GM21717 (cell line): ENCODE data around the gene NPTX1.

ENCODE experiments used
- ATAC-seq: cut with Tn5 transposase; IDR thresholded peaks from one replicate; pipeline ENCODE4 v1.9.1; 2021; ENCODE audit warnings: mild to moderate bottlenecking, moderate library complexity; ENCODE audit not compliant: unreplicated experiment

Gene NPTX1

GRCh38 chr17:80429356-80430275 lies 46.8 kb downstream of the NPTX1 start:
- ATAC-seq = no peak

- ATAC-seq = no peak
Measured at GRCh38 chr17:80428796-80429195, 47.6 kb downstream of the NPTX1 start.

DNA sequence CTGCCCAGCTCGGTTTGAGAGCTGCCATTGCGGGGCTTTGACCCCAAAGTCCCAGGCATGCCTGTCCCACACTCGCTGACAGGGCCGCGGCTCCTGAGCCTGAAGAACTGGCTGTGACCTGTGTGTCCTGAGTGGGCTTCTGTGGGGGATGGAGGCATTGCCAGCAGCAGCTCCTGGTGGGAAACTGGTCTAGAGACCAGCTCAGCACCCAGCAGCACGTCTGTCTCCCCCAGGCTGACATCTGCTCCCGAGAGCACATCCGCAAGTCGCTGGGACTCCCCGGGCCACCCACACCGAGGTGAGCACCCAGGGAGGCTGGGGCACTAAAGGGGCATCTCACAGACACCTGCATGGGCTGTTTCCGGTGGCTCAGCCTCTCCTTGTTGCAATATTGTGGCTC lies 48.0 kb downstream of the NPTX1 start:
- ATAC-seq = no peak

- no peak for ATAC-seq
Measured at GRCh38 chr17:80427366-80428282, 48.8 kb downstream of the NPTX1 start.

- ATAC-seq = no peak
Measured at GRCh38 chr17:80426671-80427326, 49.6 kb downstream of the NPTX1 start.

DNA sequence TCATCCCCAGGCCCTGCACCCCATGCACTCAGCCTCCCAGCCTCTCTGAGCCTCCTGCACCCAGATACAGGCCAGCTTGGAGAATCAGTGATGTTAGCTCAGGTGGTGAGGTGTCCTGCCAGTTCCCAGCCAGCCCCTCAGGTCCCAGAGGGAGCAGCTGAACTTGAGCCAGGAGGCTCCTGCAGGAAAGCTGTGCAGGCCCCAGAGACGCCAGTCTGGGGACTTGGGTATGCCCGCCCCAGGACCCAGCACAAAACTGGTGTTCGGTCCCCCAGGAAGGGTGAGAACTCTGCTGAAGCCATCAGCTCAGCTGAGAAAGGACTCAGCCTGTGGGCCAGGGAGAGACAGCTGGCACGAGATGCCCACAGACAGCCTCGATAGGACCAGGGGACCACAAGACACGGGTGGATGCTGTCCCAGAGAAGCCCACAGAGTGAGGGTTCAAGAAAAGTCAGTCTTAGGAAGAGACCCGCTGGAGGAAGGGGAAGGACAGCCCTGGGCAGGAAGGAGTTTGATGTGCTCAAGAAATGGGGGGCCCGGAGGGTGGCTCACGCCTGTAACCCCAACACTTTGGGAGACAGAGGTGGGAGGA lies 50.5 kb downstream of the NPTX1 start:
- ATAC-seq = no peak

GRCh38 chr17:80424878-80425765 lies 51.3 kb downstream of the NPTX1 start:
- ATAC-seq = no peak

DNA sequence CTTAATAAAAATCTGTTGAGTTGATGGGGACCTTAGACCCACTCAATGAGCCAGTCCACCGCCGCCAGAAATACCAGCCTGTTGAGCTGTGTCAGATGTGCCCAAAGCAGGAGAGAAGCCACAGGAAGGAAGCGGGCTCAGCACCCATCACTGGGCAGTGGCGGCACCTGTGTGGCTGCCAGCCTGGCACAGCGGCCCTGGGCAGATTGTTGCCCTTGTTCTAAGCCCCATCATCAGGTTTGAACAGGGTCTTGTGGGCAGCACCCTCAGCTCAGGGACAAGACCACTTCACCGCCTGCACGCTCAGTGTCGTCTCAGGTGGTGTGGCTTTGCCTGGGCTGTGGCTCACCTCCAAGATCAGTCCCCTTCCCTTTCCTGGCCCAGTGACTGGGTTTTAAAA lies 52.1 kb downstream of the NPTX1 start:
- no peak for ATAC-seq

DNA sequence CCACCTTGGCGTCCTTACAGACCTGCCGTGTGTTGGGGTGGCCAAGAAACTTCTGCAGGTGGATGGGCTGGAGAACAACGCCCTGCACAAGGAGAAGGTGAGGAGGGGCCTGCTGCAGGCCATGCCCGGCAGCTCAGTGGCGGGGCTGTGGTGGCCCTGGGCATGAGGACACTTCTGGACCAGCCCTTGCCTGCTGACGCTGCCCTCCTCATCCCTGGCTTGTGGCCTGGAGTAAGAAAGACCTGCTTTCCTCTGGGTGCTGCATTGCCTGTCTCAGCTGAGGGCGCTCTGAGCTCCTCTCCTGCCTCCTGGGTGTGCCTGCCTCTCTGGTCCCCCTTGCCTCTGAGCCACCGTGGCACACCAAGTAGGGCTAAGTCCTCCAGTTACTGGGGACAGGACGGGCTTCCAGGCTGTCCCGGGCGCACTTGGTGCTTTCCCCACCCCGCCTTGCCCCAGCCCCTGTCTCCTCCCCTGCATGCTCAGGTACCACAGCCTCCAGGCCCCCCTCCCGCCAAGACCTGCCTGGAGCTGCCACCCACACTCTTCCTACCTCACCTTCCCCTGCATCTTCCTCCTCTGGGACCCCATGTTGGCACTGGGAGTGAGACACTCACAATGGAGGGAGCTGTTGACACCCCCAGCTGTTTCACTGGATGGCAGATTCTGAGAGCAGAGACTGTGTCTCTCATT lies 52.7 kb downstream of the NPTX1 start:
- ATAC-seq = no peak

DNA sequence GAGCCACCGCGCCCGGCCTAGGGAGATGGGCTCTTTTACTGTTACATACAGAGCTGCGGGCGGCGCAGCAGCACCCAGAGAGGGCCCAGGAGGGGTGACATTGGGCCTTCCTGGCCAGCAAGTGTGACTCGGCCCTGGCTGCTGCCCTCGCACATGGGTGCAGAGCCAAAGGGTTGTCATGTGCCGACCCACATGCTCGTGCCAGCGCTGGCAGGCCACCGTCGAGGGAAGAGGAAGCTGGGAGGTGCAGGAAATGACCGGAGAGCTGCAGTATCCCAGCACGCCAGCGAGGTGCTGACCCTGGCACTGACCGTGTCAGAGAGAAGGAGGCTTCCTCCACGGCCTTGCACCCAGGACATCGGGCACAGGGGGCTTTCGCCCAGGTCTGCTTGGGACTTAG lies 53.4 kb downstream of the NPTX1 start:
- ATAC-seq = no peak

DNA sequence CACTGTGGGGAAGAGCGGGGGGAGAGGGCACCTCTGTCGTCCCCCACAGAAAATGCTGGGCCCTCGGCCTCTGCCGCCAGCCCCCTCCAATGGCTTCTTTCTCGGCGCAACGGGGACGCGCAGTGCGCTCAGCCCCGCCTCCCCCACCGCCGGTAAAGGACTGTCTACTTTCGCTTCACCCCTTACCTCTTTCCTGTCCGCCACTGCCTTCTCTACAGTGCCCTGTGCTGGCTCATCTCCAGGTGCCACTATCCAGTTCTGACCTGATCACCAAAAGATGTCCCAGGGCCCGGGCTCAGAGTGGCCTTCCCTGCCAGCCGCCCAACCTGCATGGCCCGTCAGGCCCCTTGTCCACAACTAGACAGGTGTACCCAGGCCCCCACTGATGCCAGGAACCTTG lies 54.1 kb downstream of the NPTX1 start:
- no peak for ATAC-seq

DNA sequence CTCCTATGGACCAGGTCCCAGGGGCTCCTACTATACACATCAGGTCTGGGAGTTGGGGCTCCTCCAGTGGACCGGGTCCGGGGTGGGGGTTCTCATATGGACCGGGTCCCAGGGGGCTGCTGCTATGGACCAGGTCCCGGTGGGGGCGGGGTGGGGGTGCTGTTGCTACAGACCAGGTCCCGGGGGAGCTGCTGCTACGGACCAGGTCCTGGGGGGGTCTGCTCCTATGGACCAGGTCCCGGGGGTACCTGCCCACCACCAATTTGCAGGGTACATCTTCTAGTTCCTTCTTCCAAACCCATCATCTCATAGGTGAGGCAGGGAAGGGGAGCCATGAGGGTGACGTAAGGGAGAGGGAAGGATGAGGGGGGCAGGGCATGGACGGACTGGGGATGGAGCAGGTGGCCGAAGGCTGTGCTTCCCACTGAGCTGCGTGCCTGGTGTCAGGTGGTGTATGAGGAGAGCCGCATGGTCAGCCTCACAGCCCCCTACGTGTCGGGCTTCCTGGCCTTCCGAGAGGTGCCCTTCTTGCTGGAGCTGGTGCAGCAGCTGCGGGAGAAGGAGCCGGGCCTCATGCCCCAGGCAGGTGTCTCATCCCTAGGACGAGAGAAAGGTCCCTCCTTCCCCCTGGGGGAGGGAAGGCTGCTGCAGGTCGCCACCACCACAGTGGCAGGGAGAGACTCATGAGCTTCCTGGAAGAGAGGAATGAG lies 54.9 kb downstream of the NPTX1 start:
- no peak for ATAC-seq

GRCh38 chr17:80419255-80419654 lies 57.2 kb downstream of the NPTX1 start:
- no peak for ATAC-seq

GRCh38 chr17:80418589-80418988 lies 57.8 kb downstream of the NPTX1 start:
- ATAC-seq = no peak
